Measurements from ENCODE around the gene SYK.

The SYK gene

GRCh38 chr9:90895786-90896185 is 94.2 kb downstream of the SYK start:
- no peak for TF ChIP-seq REST (IDR thresholded peaks at IDR 0.05; ENCODE audit: insufficient read depth in 1 of 2, low read depth in 2 of 2, low read length in 2 of 2)
- no peak for TF ChIP-seq FOXP2 (optimal IDR thresholded peaks at IDR 0.05; ENCODE audit: borderline replicate concordance, extremely low read depth, extremely low read length, insufficient read depth)
- no peak for TF ChIP-seq SIN3A (IDR thresholded peaks at IDR 0.05; ENCODE audit: borderline replicate concordance, insufficient read depth, low read length)
- no peak for TF ChIP-seq POLR2AphosphoS5 (IDR thresholded peaks at IDR 0.05; ENCODE audit: low read depth, low read length)
- TF ChIP-seq TAF1 (IDR thresholded peaks at IDR 0.05; ENCODE audit: borderline replicate concordance, insufficient read depth, low read length), result no peak

GRCh38 chr9:90896231-90896630 is 94.6 kb downstream of the SYK start:
- no peak for TF ChIP-seq FOXP2 (optimal IDR thresholded peaks at IDR 0.05; ENCODE audit: borderline replicate concordance, extremely low read depth, extremely low read length, insufficient read depth)
- no peak for TF ChIP-seq POLR2AphosphoS5 (IDR thresholded peaks at IDR 0.05; ENCODE audit: low read depth, low read length)
- TF ChIP-seq REST (IDR thresholded peaks at IDR 0.05; ENCODE audit: insufficient read depth in 1 of 2, low read depth in 2 of 2, low read length in 2 of 2), result no peak
- TF ChIP-seq TAF1 (IDR thresholded peaks at IDR 0.05; ENCODE audit: borderline replicate concordance, insufficient read depth, low read length), result no peak
- TF ChIP-seq SIN3A (IDR thresholded peaks at IDR 0.05; ENCODE audit: borderline replicate concordance, insufficient read depth, low read length), result no peak

- TF ChIP-seq FOXP2 (optimal IDR thresholded peaks at IDR 0.05; ENCODE audit: borderline replicate concordance, extremely low read depth, extremely low read length, insufficient read depth), result no peak
These were observed 96.6 kb downstream of the SYK start for GRCh38 chr9:90898228-90898627.

GRCh38 chr9:90899287-90899686 is 97.7 kb downstream of the SYK start:
- TF ChIP-seq TAF1 (IDR thresholded peaks at IDR 0.05; ENCODE audit: borderline replicate concordance, insufficient read depth, low read length) (no peak), SIN3A (IDR thresholded peaks at IDR 0.05; ENCODE audit: borderline replicate concordance, insufficient read depth, low read length) (no peak), REST (IDR thresholded peaks at IDR 0.05; ENCODE audit: insufficient read depth in 1 of 2, low read depth in 2 of 2, low read length in 2 of 2) (no peak), FOXP2 (optimal IDR thresholded peaks at IDR 0.05; ENCODE audit: borderline replicate concordance, extremely low read depth, extremely low read length, insufficient read depth) (no peak), POLR2AphosphoS5 (IDR thresholded peaks at IDR 0.05; ENCODE audit: low read depth, low read length) (no peak)

GRCh38 chr9:90900130-90900529 is 98.5 kb downstream of the SYK start:
- TF ChIP-seq SIN3A (IDR thresholded peaks at IDR 0.05; ENCODE audit: borderline replicate concordance, insufficient read depth, low read length) (no peak), REST (IDR thresholded peaks at IDR 0.05; ENCODE audit: insufficient read depth in 1 of 2, low read depth in 2 of 2, low read length in 2 of 2) (no peak), FOXP2 (optimal IDR thresholded peaks at IDR 0.05; ENCODE audit: borderline replicate concordance, extremely low read depth, extremely low read length, insufficient read depth) (no peak), POLR2AphosphoS5 (IDR thresholded peaks at IDR 0.05; ENCODE audit: low read depth, low read length) (no peak), TAF1 (IDR thresholded peaks at IDR 0.05; ENCODE audit: borderline replicate concordance, insufficient read depth, low read length) (no peak)

Data from PFSK-1 (cell line).